GM12878 (cell line): Measurements from ENCODE around the gene MRPL27.

ENCODE experiments used
- BHLHE40 ChIP-seq, 2 experiments: fragments of 450-650 bp in 1 of 2; IDR thresholded peaks; 2 replicates each; pipeline ENCODE4 v1.6.1; 2011 to 2017; ENCODE audit warnings: low read depth in 2 of 2, borderline replicate concordance in 1 of 2, improper control_type of control experiment in 1 of 2, low read length in 1 of 2, mild to moderate bottlenecking in 1 of 2
- CTCF ChIP-seq, 3 experiments: IDR thresholded peaks in 2 of 3; conservative IDR thresholded peaks in 1 of 3; 2 replicates each; pipeline ENCODE4 v1.5.1; 2011; ENCODE audit warnings: low read depth in 3 of 3, low read length in 3 of 3, mild to moderate bottlenecking in 3 of 3, control low read depth in 2 of 3, moderate library complexity in 2 of 3, inconsistent platforms in 1 of 3, mixed read lengths in 1 of 3; ENCODE audit not compliant: control insufficient read depth in 2 of 3, insufficient read depth in 1 of 3; ENCODE audit errors: extremely low read depth in 1 of 3
- ESRRA ChIP-seq: IDR thresholded peaks from 2 replicates; pipeline ENCODE4 v1.6.1; 2012; ENCODE audit warnings: mild to moderate bottlenecking, low read length, improper control_type of control experiment
- LARP7 ChIP-seq: fragments of 450-650 bp; IDR thresholded peaks from 2 replicates; pipeline ENCODE4 v1.6.1; 2017; ENCODE audit warnings: mild to moderate bottlenecking
- NFYA ChIP-seq: IDR thresholded peaks from 2 replicates; pipeline ENCODE4 v1.6.1; 2011; ENCODE audit warnings: low read depth, mild to moderate bottlenecking, low read length, improper control_type of control experiment, borderline replicate concordance
- NR2C2 ChIP-seq: IDR thresholded peaks from 2 replicates; pipeline ENCODE4 v1.6.1; 2011; ENCODE audit warnings: borderline replicate concordance, low read depth; ENCODE audit not compliant: control insufficient read depth, insufficient read length
- POLR2A ChIP-seq: IDR thresholded peaks from 2 replicates; pipeline ENCODE4 v1.6.1; 2011; ENCODE audit warnings: low read depth, mild to moderate bottlenecking, low read length
- POLR2AphosphoS5 ChIP-seq: IDR thresholded peaks from 2 replicates; pipeline ENCODE4 v1.6.1; 2011; ENCODE audit warnings: mild to moderate bottlenecking, low read length, inconsistent platforms
- RAD21 ChIP-seq: IDR thresholded peaks from 2 replicates; pipeline ENCODE4 v1.6.1; 2011; ENCODE audit warnings: mild to moderate bottlenecking, low read depth, low read length, moderate library complexity; ENCODE audit not compliant: insufficient read depth
- YY1 ChIP-seq: IDR thresholded peaks from 2 replicates; pipeline ENCODE4 v1.6.1; 2011; ENCODE audit warnings: low read depth, mild to moderate bottlenecking, low read length
- TF ChIP-seq, protein P1 (sequence below): IDR thresholded peaks from 2 replicates; pipeline ENCODE4 v1.6.1; 2012; ENCODE audit warnings: mild to moderate bottlenecking, low read depth, low read length

GRCh38 chr17:50365165-50365564, 7.8 kb downstream of the MRPL27 start:
- TF ChIP-seq POLR2AphosphoS5 (no peak; the same call in 1 of the 2 replicates), BHLHE40 (IDR thresholded peaks at IDR 0.05; ENCODE audit: borderline replicate concordance in 1 of 2, low read depth in 2 of 2, low read length in 1 of 2) (no peak), NFYA (no peak), CTCF (IDR thresholded peaks at IDR 0.05 in 2 of 3, conservative IDR thresholded peaks at IDR 0.05 in 1 of 3; ENCODE audit: control insufficient read depth in 2 of 3, extremely low read depth in 1 of 3, insufficient read depth in 1 of 3, low read depth in 3 of 3, low read length in 3 of 3) (no peak), YY1 (no peak), ESRRA (no peak), POLR2A (no peak; the same call in 1 of the 2 replicates), RAD21 (no peak), LARP7 (no peak), NR2C2 (no peak)
- TF ChIP-seq, protein P1, sequence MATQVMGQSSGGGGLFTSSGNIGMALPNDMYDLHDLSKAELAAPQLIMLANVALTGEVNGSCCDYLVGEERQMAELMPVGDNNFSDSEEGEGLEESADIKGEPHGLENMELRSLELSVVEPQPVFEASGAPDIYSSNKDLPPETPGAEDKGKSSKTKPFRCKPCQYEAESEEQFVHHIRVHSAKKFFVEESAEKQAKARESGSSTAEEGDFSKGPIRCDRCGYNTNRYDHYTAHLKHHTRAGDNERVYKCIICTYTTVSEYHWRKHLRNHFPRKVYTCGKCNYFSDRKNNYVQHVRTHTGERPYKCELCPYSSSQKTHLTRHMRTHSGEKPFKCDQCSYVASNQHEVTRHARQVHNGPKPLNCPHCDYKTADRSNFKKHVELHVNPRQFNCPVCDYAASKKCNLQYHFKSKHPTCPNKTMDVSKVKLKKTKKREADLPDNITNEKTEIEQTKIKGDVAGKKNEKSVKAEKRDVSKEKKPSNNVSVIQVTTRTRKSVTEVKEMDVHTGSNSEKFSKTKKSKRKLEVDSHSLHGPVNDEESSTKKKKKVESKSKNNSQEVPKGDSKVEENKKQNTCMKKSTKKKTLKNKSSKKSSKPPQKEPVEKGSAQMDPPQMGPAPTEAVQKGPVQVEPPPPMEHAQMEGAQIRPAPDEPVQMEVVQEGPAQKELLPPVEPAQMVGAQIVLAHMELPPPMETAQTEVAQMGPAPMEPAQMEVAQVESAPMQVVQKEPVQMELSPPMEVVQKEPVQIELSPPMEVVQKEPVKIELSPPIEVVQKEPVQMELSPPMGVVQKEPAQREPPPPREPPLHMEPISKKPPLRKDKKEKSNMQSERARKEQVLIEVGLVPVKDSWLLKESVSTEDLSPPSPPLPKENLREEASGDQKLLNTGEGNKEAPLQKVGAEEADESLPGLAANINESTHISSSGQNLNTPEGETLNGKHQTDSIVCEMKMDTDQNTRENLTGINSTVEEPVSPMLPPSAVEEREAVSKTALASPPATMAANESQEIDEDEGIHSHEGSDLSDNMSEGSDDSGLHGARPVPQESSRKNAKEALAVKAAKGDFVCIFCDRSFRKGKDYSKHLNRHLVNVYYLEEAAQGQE, result no peak
